WTC11 (cell line): Measurements from ENCODE around the gene TUBD1. TPM values are rescaled to one million over a fixed set of nuclear protein-coding genes. Genes with fewer than 3 reads are reported as not detected.

Experiments
- ATAC-seq: fragments of 200-7000 bp; cut with Tn5 transposase; 2 replicates; pipeline ENCODE4 v1.10.0; 2021; ENCODE audit warnings: mild to moderate bottlenecking, moderate library complexity
- CTCF ChIA-PET: fragments of 300-600 bp; sonication (Branson Sonifier 250); formaldehyde crosslinking; loops from one replicate; lab custom pipeline; 2021; ENCODE audit warnings: antibody characterized with exemption; lab: Charles Lee
- POLR2A ChIA-PET: fragments of 350-600 bp; sonication (Branson Sonifier 250); formaldehyde crosslinking; loops from one replicate; lab custom pipeline; 2021; ENCODE audit warnings: antibody characterized with exemption; lab: Charles Lee
- DNase-seq: peaks from one replicate; pipeline ENCODE4 v3.0.0; 2021; ENCODE audit warnings: low spot score
- H3K27ac Mint-ChIP-seq: 2 replicates; pipeline ENCODE4 v1.8.0; 2021; ENCODE audit warnings: mixed read lengths
- H3K27me3 Mint-ChIP-seq: 2 replicates; pipeline ENCODE4 v1.8.0; 2021; ENCODE audit warnings: low read depth, mild to moderate bottlenecking, moderate library complexity, mixed read lengths
- H3K36me3 Mint-ChIP-seq: 2 replicates; pipeline ENCODE4 v1.8.0; 2021; ENCODE audit warnings: mixed read lengths
- H3K4me1 Mint-ChIP-seq: 2 replicates; pipeline ENCODE4 v1.8.0; 2022; ENCODE audit warnings: mixed read lengths
- H3K4me3 Mint-ChIP-seq: 2 replicates; pipeline ENCODE4 v1.8.0; 2021; ENCODE audit warnings: mild to moderate bottlenecking, moderate library complexity, mixed read lengths
- H3K9me3 Mint-ChIP-seq: 2 replicates; pipeline ENCODE4 v1.8.0; 2021; ENCODE audit warnings: mixed read lengths
- ARID4B ChIP-seq: sonication (generic); formaldehyde crosslinking; IDR thresholded peaks from 2 replicates; pipeline ENCODE4 v1.8.0; 2023; ENCODE audit warnings: missing genetic modification reagents, mild to moderate bottlenecking, borderline replicate concordance
- EMX1 ChIP-seq: fragments of 250-450 bp; sonication (Bioruptor Pico); IDR thresholded peaks from 2 replicates; pipeline ENCODE4 v1.8.0; 2021; ENCODE audit warnings: mild to moderate bottlenecking
- FOXP1 ChIP-seq: sonication (generic); formaldehyde crosslinking; IDR thresholded peaks from 2 replicates; pipeline ENCODE4 v1.8.0; 2022; ENCODE audit warnings: missing genetic modification reagents, mild to moderate bottlenecking, moderate library complexity, borderline replicate concordance
- FOXP4 ChIP-seq: sonication (generic); formaldehyde crosslinking; IDR thresholded peaks from 2 replicates; pipeline ENCODE4 v1.8.0; 2022; ENCODE audit warnings: mild to moderate bottlenecking, missing genetic modification reagents
- NFE2L1 ChIP-seq: sonication (generic); formaldehyde crosslinking; IDR thresholded peaks from 2 replicates; pipeline ENCODE4 v1.8.1; 2023; ENCODE audit warnings: missing genetic modification reagents
- NR1H2 ChIP-seq: sonication (generic); formaldehyde crosslinking; IDR thresholded peaks from 2 replicates; pipeline ENCODE4 v1.9.0; 2021; ENCODE audit warnings: mild to moderate bottlenecking, moderate library complexity, missing genetic modification reagents
- SOX15 ChIP-seq: fragments of 250-450 bp; sonication (Bioruptor Pico); IDR thresholded peaks from 2 replicates; pipeline ENCODE4 v1.9.0; 2021; ENCODE audit warnings: mild to moderate bottlenecking
- TEAD4 ChIP-seq: sonication (generic); formaldehyde crosslinking; IDR thresholded peaks from 2 replicates; pipeline ENCODE4 v1.8.0; 2022; ENCODE audit warnings: mild to moderate bottlenecking, missing genetic modification reagents
- TP53 ChIP-seq: sonication (generic); formaldehyde crosslinking; IDR thresholded peaks from 2 replicates; pipeline ENCODE4 v1.8.1; 2023; ENCODE audit warnings: mild to moderate bottlenecking, missing genetic modification reagents
- ZNF219 ChIP-seq: sonication (generic); formaldehyde crosslinking; IDR thresholded peaks from 2 replicates; pipeline ENCODE4 v1.8.0; 2023; ENCODE audit warnings: missing genetic modification reagents, mild to moderate bottlenecking, borderline replicate concordance
- ZNF263 ChIP-seq: sonication (generic); formaldehyde crosslinking; IDR thresholded peaks from 2 replicates; pipeline ENCODE4 v1.8.1; 2022; ENCODE audit warnings: low read depth, mild to moderate bottlenecking, moderate library complexity, missing genetic modification reagents
- total RNA-seq: library from RNA; stranded (reverse); gene quantifications from 3 replicates; pipeline ENCODE4 v1.2.3, GENCODE V29; 2021
- TF ChIP-seq, protein P1 (sequence below): sonication (generic); formaldehyde crosslinking; IDR thresholded peaks from 2 replicates; pipeline ENCODE4 v1.8.1; 2023; ENCODE audit warnings: mild to moderate bottlenecking, missing genetic modification reagents, moderate library complexity
- TF ChIP-seq, protein P2 (sequence below): sonication (generic); formaldehyde crosslinking; IDR thresholded peaks from 2 replicates; pipeline ENCODE4 v1.8.1; 2023; ENCODE audit warnings: mild to moderate bottlenecking, missing genetic modification reagents, moderate library complexity
- TF ChIP-seq, protein P3 (sequence below): sonication (generic); formaldehyde crosslinking; IDR thresholded peaks from 2 replicates; pipeline ENCODE4 v1.8.1; 2022; ENCODE audit warnings: mild to moderate bottlenecking, missing genetic modification reagents, moderate library complexity, borderline replicate concordance
- TF ChIP-seq, protein P4 (sequence below): sonication (generic); formaldehyde crosslinking; IDR thresholded peaks from 2 replicates; pipeline ENCODE4 v1.8.1; 2023; ENCODE audit warnings: mild to moderate bottlenecking, missing genetic modification reagents, borderline replicate concordance

Gene TUBD1
- total RNA-seq, 1 experiment from 2014 or later = 12.0 TPM

DNA sequence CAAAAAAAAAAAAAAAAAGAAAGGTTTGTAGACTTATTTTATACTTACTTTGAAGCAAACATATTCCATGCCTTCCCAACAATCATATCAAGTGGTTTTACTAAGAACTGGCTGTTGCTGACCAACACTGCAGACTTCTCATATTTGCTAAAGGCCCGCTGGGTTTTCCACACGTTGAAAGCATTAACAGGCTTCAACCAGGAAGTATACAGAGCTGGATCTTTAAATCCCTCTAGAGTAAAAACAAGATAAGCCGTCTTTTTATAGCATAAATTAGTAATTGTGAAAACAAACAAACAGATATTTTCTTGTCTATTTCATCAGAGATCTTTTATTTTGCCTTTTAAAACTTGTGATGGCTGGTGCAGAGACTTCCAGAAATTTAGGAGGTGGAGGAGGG lies 29.1 kb downstream of the TUBD1 start (continued):
- TF ChIP-seq ARID4B (CRISPR knock-in tag) = no peak

- DNase-seq (no peak), ATAC-seq (no peak)
- ChIA-PET POLR2A (no interaction called here), CTCF (interaction anchor here (1.0 to 1.3 kb wide), 4 partner anchors 10 to 107 kb away, joined by 3 to 5 read pairs (median 4); no protein-coding TSS in a partner anchor)
- peaks cover 28% of the 10 kb centered on the region for H3K36me3 Mint-ChIP-seq
- no peak overlapping the region for H3K27ac Mint-ChIP-seq
- no peak overlapping the region for H3K4me3 Mint-ChIP-seq
- H3K9me3 Mint-ChIP-seq = no peaks in the 10 kb centered on the region
- TF ChIP-seq TEAD4 (CRISPR knock-in tag) (no peak), SOX15 (CRISPR knock-in tag) (no peak), ZNF263 (no peak), FOXP1 (CRISPR knock-in tag) (no peak), ZNF219 (CRISPR knock-in tag) (no peak), NFE2L1 (CRISPR knock-in tag) (no peak), NR1H2 (no peak), TP53 (CRISPR knock-in tag) (no peak), FOXP4 (no peak), EMX1 (CRISPR knock-in tag) (no peak)
- TF ChIP-seq, protein P1, sequence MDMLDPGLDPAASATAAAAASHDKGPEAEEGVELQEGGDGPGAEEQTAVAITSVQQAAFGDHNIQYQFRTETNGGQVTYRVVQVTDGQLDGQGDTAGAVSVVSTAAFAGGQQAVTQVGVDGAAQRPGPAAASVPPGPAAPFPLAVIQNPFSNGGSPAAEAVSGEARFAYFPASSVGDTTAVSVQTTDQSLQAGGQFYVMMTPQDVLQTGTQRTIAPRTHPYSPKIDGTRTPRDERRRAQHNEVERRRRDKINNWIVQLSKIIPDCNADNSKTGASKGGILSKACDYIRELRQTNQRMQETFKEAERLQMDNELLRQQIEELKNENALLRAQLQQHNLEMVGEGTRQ = no peak
- TF ChIP-seq, protein P2, sequence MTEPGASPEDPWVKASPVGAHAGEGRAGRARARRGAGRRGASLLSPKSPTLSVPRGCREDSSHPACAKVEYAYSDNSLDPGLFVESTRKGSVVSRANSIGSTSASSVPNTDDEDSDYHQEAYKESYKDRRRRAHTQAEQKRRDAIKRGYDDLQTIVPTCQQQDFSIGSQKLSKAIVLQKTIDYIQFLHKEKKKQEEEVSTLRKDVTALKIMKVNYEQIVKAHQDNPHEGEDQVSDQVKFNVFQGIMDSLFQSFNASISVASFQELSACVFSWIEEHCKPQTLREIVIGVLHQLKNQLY (CRISPR knock-in tag) = no peak
- TF ChIP-seq, protein P3, sequence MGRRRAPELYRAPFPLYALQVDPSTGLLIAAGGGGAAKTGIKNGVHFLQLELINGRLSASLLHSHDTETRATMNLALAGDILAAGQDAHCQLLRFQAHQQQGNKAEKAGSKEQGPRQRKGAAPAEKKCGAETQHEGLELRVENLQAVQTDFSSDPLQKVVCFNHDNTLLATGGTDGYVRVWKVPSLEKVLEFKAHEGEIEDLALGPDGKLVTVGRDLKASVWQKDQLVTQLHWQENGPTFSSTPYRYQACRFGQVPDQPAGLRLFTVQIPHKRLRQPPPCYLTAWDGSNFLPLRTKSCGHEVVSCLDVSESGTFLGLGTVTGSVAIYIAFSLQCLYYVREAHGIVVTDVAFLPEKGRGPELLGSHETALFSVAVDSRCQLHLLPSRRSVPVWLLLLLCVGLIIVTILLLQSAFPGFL (CRISPR knock-in tag) = no peak
- TF ChIP-seq, protein P4, sequence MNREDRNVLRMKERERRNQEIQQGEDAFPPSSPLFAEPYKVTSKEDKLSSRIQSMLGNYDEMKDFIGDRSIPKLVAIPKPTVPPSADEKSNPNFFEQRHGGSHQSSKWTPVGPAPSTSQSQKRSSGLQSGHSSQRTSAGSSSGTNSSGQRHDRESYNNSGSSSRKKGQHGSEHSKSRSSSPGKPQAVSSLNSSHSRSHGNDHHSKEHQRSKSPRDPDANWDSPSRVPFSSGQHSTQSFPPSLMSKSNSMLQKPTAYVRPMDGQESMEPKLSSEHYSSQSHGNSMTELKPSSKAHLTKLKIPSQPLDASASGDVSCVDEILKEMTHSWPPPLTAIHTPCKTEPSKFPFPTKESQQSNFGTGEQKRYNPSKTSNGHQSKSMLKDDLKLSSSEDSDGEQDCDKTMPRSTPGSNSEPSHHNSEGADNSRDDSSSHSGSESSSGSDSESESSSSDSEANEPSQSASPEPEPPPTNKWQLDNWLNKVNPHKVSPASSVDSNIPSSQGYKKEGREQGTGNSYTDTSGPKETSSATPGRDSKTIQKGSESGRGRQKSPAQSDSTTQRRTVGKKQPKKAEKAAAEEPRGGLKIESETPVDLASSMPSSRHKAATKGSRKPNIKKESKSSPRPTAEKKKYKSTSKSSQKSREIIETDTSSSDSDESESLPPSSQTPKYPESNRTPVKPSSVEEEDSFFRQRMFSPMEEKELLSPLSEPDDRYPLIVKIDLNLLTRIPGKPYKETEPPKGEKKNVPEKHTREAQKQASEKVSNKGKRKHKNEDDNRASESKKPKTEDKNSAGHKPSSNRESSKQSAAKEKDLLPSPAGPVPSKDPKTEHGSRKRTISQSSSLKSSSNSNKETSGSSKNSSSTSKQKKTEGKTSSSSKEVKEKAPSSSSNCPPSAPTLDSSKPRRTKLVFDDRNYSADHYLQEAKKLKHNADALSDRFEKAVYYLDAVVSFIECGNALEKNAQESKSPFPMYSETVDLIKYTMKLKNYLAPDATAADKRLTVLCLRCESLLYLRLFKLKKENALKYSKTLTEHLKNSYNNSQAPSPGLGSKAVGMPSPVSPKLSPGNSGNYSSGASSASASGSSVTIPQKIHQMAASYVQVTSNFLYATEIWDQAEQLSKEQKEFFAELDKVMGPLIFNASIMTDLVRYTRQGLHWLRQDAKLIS (CRISPR knock-in tag) = no peak
- peaks cover 12% of the 10 kb centered on the region for H3K4me1 Mint-ChIP-seq
- no peaks in the 10 kb centered on the region for H3K27me3 Mint-ChIP-seq
These were observed 33.2 kb downstream of the TUBD1 start for GRCh38 chr17:59859444-59860025.
